OCI-LY3 (cell line): ENCODE results near the gene KLHL29.

Experiments
- H2AFZ ChIP-seq: fragments of 200-600, 300-600 bp; shearing (Covaris generic); 2 replicates; pipeline ENCODE4 v1.6.0; 2014; ENCODE audit warnings: antibody characterized with exemption, low read depth, low read length
- H3K27ac ChIP-seq: fragments of 200-600, 300-600 bp; sonication (generic); 2 replicates; pipeline ENCODE4 v1.5.1; 2014; ENCODE audit warnings: mild to moderate bottlenecking, low read length, moderate library complexity, mixed read lengths
- H3K27me3 ChIP-seq: fragments of 200-600, 300-600 bp; sonication (generic); 2 replicates; pipeline ENCODE4 v1.6.1; 2014; ENCODE audit warnings: low read depth, low read length, mixed read lengths
- H3K36me3 ChIP-seq: fragments of 200-600, 300-600 bp; sonication (generic); replicated peaks from 2 replicates; pipeline ENCODE3; 2014; ENCODE audit warnings: low read depth, low read length, mixed read lengths
- H3K4me1 ChIP-seq: fragments of 300-600, 200-600 bp; sonication (generic); 2 replicates; pipeline ENCODE4 v1.6.1; 2014; ENCODE audit warnings: low read length, mixed read lengths
- H3K4me2 ChIP-seq: fragments of 200-600, 300-600 bp; sonication (generic); 2 replicates; pipeline ENCODE4 v1.6.1; 2014; ENCODE audit warnings: low read length, mixed read lengths
- H3K4me3 ChIP-seq: fragments of 300-600, 200-600 bp; sonication (generic); 2 replicates; pipeline ENCODE4 v1.5.1; 2014; ENCODE audit warnings: antibody characterized with exemption, mild to moderate bottlenecking, low read length, moderate library complexity
- H3K79me2 ChIP-seq: fragments of 300-600, 200-600 bp; shearing (Covaris generic); 2 replicates; pipeline ENCODE4 v1.6.1; 2014; ENCODE audit warnings: mild to moderate bottlenecking, low read length, mixed read lengths
- H3K9ac ChIP-seq: fragments of 300-600, 200-600 bp; shearing (Covaris generic); 2 replicates; pipeline ENCODE4 v1.6.0; 2014; ENCODE audit warnings: mild to moderate bottlenecking, low read length, moderate library complexity
- H3K9me3 ChIP-seq: fragments of 200-600, 300-600 bp; shearing (Covaris generic); 2 replicates; pipeline ENCODE4 v1.6.1; 2014; ENCODE audit warnings: low read length, mixed read lengths; ENCODE audit not compliant: insufficient read depth
- H4K20me1 ChIP-seq: fragments of 200-600, 300-600 bp; sonication (generic); 2 replicates; pipeline ENCODE4 v1.6.1; 2016; ENCODE audit warnings: low read length, mixed read lengths; ENCODE audit not compliant: insufficient read depth
- CTCF ChIP-seq: fragments of 200-600, 300-600 bp; sonication (generic); IDR thresholded peaks from 2 replicates; pipeline ENCODE4 v1.5.1; 2014; ENCODE audit warnings: antibody characterized with exemption, low read length, low read depth
- EZH2phosphoT487 ChIP-seq: fragments of 200-600 bp; shearing (Covaris generic); IDR thresholded peaks from 2 replicates; pipeline ENCODE4 v1.6.1; 2018; ENCODE audit warnings: antibody characterized with exemption, mixed run types, low read depth

Gene KLHL29

GRCh38 chr2:23600346-23600745, 215.4 kb downstream of the KLHL29 start:
- H2AFZ ChIP-seq: no peak overlapping the region
- 0 out of 2 replicates have a peak, but pooled peaks cover 1% of the 10 kb centered on the region for H3K27me3 ChIP-seq
- H3K4me3 ChIP-seq: no peak overlapping the region
- H3K36me3 ChIP-seq: no peaks in the 10 kb centered on the region
- TF ChIP-seq CTCF: no peak
- no peak for TF ChIP-seq EZH2phosphoT487
- H3K9me3 ChIP-seq: no peaks in the 10 kb centered on the region
- no peaks in the 10 kb centered on the region for H3K4me1 ChIP-seq
- H3K27ac ChIP-seq: no peak overlapping the region
- H3K79me2 ChIP-seq: no peaks in the 10 kb centered on the region
- no peaks in the 10 kb centered on the region for H4K20me1 ChIP-seq
- H3K4me2 ChIP-seq: no peak overlapping the region
- H3K9ac ChIP-seq: no peak overlapping the region

DNA sequence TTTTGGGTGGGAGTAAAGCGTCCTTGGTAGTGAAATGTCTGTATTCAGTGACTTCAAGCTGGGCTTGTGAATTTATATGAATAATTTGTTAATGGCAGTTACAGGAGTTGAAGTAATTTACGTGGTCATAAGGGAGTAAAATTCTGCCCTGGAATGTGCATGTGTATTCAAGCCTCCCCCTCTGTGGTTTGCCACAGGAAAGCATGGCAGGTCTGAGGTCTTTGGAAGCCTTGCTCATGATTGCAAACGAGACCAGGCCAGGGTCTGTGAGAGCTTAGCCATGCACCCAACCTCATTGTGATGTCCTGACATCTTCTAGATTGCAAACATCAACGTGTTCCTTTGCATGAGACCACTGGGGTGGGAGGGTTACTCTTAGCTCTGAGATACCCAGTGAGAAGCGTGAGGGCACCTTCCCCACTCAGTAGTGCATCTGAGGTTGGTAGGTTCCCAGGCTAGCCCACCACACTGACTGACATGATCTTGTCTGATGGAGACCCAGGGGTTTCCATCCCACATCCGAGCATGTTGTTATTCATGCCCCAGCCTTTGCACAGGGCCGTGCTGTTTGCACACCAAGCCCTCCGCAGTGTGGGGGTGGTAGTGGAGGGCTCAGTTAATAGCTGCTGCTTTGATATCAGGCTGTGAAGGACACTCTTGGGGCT, 216.5 kb downstream of the KLHL29 start:
- no peak overlapping the region for H3K27ac ChIP-seq
- H3K36me3 ChIP-seq: no peaks in the 10 kb centered on the region

GRCh38 chr2:23602116-23602515, 217.1 kb downstream of the KLHL29 start:
- Histone ChIP-seq H4K20me1 (no peaks in the 10 kb centered on the region), H3K79me2 (no peaks in the 10 kb centered on the region), H3K9me3 (no peaks in the 10 kb centered on the region), H3K9ac (no peak overlapping the region), H3K36me3 (no peaks in the 10 kb centered on the region), H3K27me3 (no peaks in the 10 kb centered on the region), H2AFZ (no peak overlapping the region), H3K4me1 (no peaks in the 10 kb centered on the region), H3K4me3 (no peak overlapping the region), H3K27ac (no peak overlapping the region), H3K4me2 (no peak overlapping the region)
- TF ChIP-seq EZH2phosphoT487: no peak
- no peak for TF ChIP-seq CTCF

More for the DNA sequence above, 216.5 kb downstream of the KLHL29 start:
- H3K4me3 ChIP-seq: no peak overlapping the region
- no peak overlapping the region for H3K4me2 ChIP-seq
- no peak overlapping the region for H2AFZ ChIP-seq
- TF ChIP-seq EZH2phosphoT487 (no peak), CTCF (no peak)
- H3K79me2 ChIP-seq: no peaks in the 10 kb centered on the region
- H3K9ac ChIP-seq: no peak overlapping the region
- H3K9me3 ChIP-seq: no peaks in the 10 kb centered on the region
- H3K4me1 ChIP-seq: no peaks in the 10 kb centered on the region
- no peaks in the 10 kb centered on the region for H3K27me3 ChIP-seq
- H4K20me1 ChIP-seq: no peaks in the 10 kb centered on the region

DNA sequence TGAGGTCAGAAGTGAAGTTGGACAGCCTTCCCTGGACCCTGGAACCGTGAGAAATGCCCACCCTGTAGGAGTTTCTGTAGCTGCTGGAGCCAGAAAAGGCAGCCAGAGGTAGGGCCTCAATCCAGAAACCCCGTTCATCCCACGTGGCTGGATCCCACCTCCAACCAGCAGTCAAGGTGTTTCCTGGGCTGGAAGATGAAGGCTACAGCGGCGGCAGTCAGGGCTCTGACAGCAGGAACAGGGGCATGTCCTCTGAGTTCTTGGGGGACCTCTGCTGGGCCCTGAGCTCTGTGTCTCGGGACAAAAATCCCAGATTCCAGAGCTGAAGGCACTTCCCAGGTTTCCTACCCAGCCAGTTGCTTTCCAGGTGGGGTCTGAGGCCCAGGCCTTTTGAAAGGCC, 218.2 kb downstream of the KLHL29 start:
- no peaks in the 10 kb centered on the region for H3K4me1 ChIP-seq
- H3K4me2 ChIP-seq: no peak overlapping the region
- no peak overlapping the region for H3K9ac ChIP-seq
- H3K4me3 ChIP-seq: no peak overlapping the region
- H3K9me3 ChIP-seq: no peaks in the 10 kb centered on the region
- no peaks in the 10 kb centered on the region for H3K27me3 ChIP-seq
- no peak overlapping the region for H3K27ac ChIP-seq
- TF ChIP-seq EZH2phosphoT487 (no peak), CTCF (no peak)
- H4K20me1 ChIP-seq: no peaks in the 10 kb centered on the region
- H3K36me3 ChIP-seq: no peaks in the 10 kb centered on the region
- H2AFZ ChIP-seq: no peak overlapping the region
- H3K79me2 ChIP-seq: no peaks in the 10 kb centered on the region
